GM23338 (cell line): Measurements from ENCODE around the gene ZNF784.

Experiments
- CREB1 ChIP-seq: fragments of 250-450 bp; sonication (Bioruptor Pico); IDR thresholded peaks from 2 replicates; pipeline ENCODE4 v1.5.0; 2020; ENCODE audit warnings: low read depth, mild to moderate bottlenecking, moderate library complexity
- CTCF ChIP-seq, 2 experiments: fragments of 200-600 bp in 1 of 2; sonication (generic) in 1 of 2; conservative IDR thresholded peaks; 2 replicates each; pipeline versions ENCODE4 v1.5.1 to v1.6.1; 2016 to 2017; ENCODE audit warnings: antibody characterized with exemption in 2 of 2, low read depth in 2 of 2, mild to moderate bottlenecking in 2 of 2, moderate library complexity in 1 of 2
- EZH2 ChIP-seq: fragments of 200-600 bp; sonication (generic); IDR thresholded peaks from one replicate; pipeline ENCODE4 v1.8.0; 2017; ENCODE audit warnings: antibody characterized with exemption, mild to moderate bottlenecking, low read depth; ENCODE audit not compliant: unreplicated experiment
- EZH2phosphoT487 ChIP-seq: fragments of 200-600 bp; sonication (generic); IDR thresholded peaks from one replicate; pipeline ENCODE4 v1.8.1; 2018; ENCODE audit warnings: antibody characterized with exemption; ENCODE audit not compliant: unreplicated experiment
- JUNB ChIP-seq: IDR thresholded peaks from one replicate; pipeline ENCODE4 v1.6.1; 2016; ENCODE audit warnings: antibody characterized with exemption; ENCODE audit not compliant: unreplicated experiment
- NANOG ChIP-seq: IDR thresholded peaks from 2 replicates; pipeline ENCODE4 v1.6.1; 2016; ENCODE audit warnings: antibody characterized with exemption, borderline replicate concordance
- POLR2AphosphoS5 ChIP-seq: IDR thresholded peaks from 2 replicates; pipeline ENCODE4 v1.6.1; 2016; ENCODE audit warnings: antibody characterized with exemption, low read depth
- REST ChIP-seq: IDR thresholded peaks from one replicate; pipeline ENCODE4 v1.6.1; 2018; ENCODE audit warnings: antibody characterized with exemption; ENCODE audit not compliant: unreplicated experiment
- ZNF114 ChIP-seq: fragments of 250-450 bp; sonication (Bioruptor Pico); IDR thresholded peaks from 2 replicates; pipeline ENCODE4 v1.5.0; 2020; ENCODE audit warnings: mild to moderate bottlenecking, moderate library complexity
- ZNF331 ChIP-seq: fragments of 250-450 bp; sonication (Bioruptor Pico); IDR thresholded peaks from 2 replicates; pipeline ENCODE4 v1.5.0; 2020; ENCODE audit warnings: low read depth, mild to moderate bottlenecking, moderate library complexity
- TF ChIP-seq, protein P1 (sequence below): IDR thresholded peaks from 2 replicates; pipeline ENCODE4 v1.6.1; 2016; ENCODE audit warnings: antibody characterized with exemption

- no peak for TF ChIP-seq CTCF (conservative IDR thresholded peaks at IDR 0.05; ENCODE audit: low read depth in 2 of 2)
- TF ChIP-seq EZH2phosphoT487 = no peak
- no peak for TF ChIP-seq POLR2AphosphoS5
- no peak for TF ChIP-seq EZH2
- no peak for TF ChIP-seq ZNF114 (CRISPR knock-in tag)
- TF ChIP-seq REST = no peak
- TF ChIP-seq CREB1 (CRISPR knock-in tag) = no peak
- no peak for TF ChIP-seq JUNB
- TF ChIP-seq NANOG = no peak
- TF ChIP-seq, protein P1, sequence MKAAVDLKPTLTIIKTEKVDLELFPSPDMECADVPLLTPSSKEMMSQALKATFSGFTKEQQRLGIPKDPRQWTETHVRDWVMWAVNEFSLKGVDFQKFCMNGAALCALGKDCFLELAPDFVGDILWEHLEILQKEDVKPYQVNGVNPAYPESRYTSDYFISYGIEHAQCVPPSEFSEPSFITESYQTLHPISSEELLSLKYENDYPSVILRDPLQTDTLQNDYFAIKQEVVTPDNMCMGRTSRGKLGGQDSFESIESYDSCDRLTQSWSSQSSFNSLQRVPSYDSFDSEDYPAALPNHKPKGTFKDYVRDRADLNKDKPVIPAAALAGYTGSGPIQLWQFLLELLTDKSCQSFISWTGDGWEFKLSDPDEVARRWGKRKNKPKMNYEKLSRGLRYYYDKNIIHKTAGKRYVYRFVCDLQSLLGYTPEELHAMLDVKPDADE = no peak
- no peak for TF ChIP-seq ZNF331
Observed at GRCh38 chr19:55578031-55578760, 46.2 kb downstream of the ZNF784 start.
